ENCODE data around the gene HAPLN1.

Gene HAPLN1

DNA sequence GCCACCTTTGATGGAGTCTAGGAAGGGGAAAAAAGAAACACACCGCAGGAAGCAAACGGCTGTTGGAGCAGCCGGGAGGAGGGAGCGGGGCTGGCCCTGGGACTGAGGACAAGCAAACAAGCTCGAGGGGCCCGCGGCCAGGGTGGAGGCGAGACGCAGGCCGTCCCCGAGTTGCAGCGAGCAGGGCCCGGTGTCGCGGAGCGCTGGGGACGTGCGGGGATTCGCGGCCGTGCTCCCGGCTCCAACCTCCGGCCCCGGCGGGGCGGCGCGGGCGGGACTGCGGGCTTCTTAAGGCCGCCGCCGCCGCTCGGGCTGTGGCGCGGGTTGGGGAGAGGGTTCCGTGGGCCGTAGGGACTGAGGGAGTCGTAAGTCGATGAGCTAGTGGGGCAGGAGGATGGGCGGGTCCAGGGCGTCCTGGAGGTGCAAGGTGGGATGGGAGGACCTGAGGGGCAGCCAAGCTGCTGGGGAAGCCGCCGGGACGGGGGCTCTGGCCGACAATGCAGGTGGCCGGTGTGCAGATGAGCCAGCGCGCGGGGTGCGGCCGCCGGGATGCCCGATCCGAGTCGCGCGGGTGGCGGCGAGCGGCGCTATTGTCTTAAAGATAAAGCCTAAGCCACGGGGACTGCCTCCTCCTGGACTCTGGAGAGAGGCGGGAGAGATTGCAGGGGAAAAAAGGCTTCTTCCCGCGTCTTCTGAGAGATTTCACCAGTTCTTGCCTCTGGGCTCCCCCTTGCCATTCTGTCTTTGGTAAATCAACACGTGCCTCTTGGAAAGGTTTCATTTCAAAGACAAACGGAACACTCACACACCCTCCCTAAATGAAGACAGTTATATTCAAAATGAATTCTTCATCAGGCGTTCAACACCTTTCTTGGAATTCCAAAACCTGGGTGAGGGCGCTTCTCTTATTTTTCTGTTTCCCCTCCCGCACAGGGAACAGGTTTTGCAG, 1.6 kb upstream of the HAPLN1 start (continued):
- TF ChIP-seq ZNF274 (IDR thresholded peaks at IDR 0.05; ENCODE audit: low read length) (no peak), ZNF274 (tag by site-specific recombination; IDR thresholded peaks at IDR 0.05; ENCODE audit: borderline replicate concordance) (no peak), SP2 (tag by site-specific recombination; IDR thresholded peaks at IDR 0.05) (peak; percentile 25), GLI4 (tag by site-specific recombination; IDR thresholded peaks at IDR 0.05) (no peak), ZNF211 (tag by site-specific recombination; IDR thresholded peaks at IDR 0.05; ENCODE audit: low read depth) (no peak), ZNF302 (tag by site-specific recombination; IDR thresholded peaks at IDR 0.05; ENCODE audit: low read depth) (no peak), ZNF596 (tag by site-specific recombination; IDR thresholded peaks at IDR 0.05) (no peak), ZNF19 (tag by site-specific recombination; IDR thresholded peaks at IDR 0.05; ENCODE audit: low read depth) (no peak), ZNF140 (tag by site-specific recombination; IDR thresholded peaks at IDR 0.05) (no peak), FEZF1 (tag by site-specific recombination; IDR thresholded peaks at IDR 0.05) (no peak), ZNF311 (tag by site-specific recombination; IDR thresholded peaks at IDR 0.05; ENCODE audit: borderline replicate concordance) (no peak), ZBTB17 (tag by site-specific recombination; IDR thresholded peaks at IDR 0.05) (peak; percentile 87), ZNF529 (tag by site-specific recombination; IDR thresholded peaks at IDR 0.05; ENCODE audit: insufficient replicate concordance) (no peak), ZNF341 (tag by site-specific recombination; IDR thresholded peaks at IDR 0.05; ENCODE audit: low read depth) (peak; percentile 92), ZNF629 (tag by site-specific recombination; IDR thresholded peaks at IDR 0.05) (peak; percentile 35; the same call in 1 of the 2 replicates), ZNF549 (tag by site-specific recombination; IDR thresholded peaks at IDR 0.05) (no peak), ZNF366 (tag by site-specific recombination; conservative IDR thresholded peaks at IDR 0.05) (peak; percentile 55; the same call in 1 of the 2 replicates), ZNF501 (tag by site-specific recombination; IDR thresholded peaks at IDR 0.05) (peak; percentile 80), OVOL3 (tag by site-specific recombination; IDR thresholded peaks at IDR 0.05) (no peak), ZNF664 (tag by site-specific recombination; IDR thresholded peaks at IDR 0.05) (no peak), ZBTB8A (tag by site-specific recombination; IDR thresholded peaks at IDR 0.05) (peak; percentile 29; the same call in 1 of the 2 replicates), ZNF10 (tag by site-specific recombination; IDR thresholded peaks at IDR 0.05) (no peak)
- TF ChIP-seq, protein P1, sequence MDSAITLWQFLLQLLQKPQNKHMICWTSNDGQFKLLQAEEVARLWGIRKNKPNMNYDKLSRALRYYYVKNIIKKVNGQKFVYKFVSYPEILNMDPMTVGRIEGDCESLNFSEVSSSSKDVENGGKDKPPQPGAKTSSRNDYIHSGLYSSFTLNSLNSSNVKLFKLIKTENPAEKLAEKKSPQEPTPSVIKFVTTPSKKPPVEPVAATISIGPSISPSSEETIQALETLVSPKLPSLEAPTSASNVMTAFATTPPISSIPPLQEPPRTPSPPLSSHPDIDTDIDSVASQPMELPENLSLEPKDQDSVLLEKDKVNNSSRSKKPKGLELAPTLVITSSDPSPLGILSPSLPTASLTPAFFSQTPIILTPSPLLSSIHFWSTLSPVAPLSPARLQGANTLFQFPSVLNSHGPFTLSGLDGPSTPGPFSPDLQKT (IDR thresholded peaks at IDR 0.05; ENCODE audit: borderline replicate concordance, low read depth, low read length): no peak
- TF ChIP-seq, protein P2, sequence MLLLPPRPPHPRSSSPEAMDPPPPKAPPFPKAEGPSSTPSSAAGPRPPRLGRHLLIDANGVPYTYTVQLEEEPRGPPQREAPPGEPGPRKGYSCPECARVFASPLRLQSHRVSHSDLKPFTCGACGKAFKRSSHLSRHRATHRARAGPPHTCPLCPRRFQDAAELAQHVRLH (tag by site-specific recombination; IDR thresholded peaks at IDR 0.05): 0 out of 2 replicates have a peak, but pooled peaks have one; percentile 26
- TF ChIP-seq, protein P3, sequence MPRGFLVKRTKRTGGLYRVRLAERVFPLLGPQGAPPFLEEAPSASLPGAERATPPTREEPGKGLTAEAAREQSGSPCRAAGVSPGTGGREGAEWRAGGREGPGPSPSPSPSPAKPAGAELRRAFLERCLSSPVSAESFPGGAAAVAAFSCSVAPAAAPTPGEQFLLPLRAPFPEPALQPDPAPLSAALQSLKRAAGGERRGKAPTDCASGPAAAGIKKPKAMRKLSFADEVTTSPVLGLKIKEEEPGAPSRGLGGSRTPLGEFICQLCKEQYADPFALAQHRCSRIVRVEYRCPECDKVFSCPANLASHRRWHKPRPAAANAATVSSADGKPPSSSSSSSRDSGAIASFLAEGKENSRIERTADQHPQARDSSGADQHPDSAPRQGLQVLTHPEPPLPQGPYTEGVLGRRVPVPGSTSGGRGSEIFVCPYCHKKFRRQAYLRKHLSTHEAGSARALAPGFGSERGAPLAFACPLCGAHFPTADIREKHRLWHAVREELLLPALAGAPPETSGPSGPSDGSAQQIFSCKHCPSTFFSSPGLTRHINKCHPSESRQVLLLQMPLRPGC (tag by site-specific recombination; IDR thresholded peaks at IDR 0.05): no peak
- TF ChIP-seq, protein P4, sequence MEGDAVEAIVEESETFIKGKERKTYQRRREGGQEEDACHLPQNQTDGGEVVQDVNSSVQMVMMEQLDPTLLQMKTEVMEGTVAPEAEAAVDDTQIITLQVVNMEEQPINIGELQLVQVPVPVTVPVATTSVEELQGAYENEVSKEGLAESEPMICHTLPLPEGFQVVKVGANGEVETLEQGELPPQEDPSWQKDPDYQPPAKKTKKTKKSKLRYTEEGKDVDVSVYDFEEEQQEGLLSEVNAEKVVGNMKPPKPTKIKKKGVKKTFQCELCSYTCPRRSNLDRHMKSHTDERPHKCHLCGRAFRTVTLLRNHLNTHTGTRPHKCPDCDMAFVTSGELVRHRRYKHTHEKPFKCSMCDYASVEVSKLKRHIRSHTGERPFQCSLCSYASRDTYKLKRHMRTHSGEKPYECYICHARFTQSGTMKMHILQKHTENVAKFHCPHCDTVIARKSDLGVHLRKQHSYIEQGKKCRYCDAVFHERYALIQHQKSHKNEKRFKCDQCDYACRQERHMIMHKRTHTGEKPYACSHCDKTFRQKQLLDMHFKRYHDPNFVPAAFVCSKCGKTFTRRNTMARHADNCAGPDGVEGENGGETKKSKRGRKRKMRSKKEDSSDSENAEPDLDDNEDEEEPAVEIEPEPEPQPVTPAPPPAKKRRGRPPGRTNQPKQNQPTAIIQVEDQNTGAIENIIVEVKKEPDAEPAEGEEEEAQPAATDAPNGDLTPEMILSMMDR (tag by site-specific recombination; IDR thresholded peaks at IDR 0.05): peak; percentile 96
- TF ChIP-seq, protein P5, sequence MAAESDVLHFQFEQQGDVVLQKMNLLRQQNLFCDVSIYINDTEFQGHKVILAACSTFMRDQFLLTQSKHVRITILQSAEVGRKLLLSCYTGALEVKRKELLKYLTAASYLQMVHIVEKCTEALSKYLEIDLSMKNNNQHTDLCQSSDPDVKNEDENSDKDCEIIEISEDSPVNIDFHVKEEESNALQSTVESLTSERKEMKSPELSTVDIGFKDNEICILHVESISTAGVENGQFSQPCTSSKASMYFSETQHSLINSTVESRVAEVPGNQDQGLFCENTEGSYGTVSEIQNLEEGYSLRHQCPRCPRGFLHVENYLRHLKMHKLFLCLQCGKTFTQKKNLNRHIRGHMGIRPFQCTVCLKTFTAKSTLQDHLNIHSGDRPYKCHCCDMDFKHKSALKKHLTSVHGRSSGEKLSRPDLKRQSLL (tag by site-specific recombination; IDR thresholded peaks at IDR 0.05): no peak
- TF ChIP-seq, protein P6, sequence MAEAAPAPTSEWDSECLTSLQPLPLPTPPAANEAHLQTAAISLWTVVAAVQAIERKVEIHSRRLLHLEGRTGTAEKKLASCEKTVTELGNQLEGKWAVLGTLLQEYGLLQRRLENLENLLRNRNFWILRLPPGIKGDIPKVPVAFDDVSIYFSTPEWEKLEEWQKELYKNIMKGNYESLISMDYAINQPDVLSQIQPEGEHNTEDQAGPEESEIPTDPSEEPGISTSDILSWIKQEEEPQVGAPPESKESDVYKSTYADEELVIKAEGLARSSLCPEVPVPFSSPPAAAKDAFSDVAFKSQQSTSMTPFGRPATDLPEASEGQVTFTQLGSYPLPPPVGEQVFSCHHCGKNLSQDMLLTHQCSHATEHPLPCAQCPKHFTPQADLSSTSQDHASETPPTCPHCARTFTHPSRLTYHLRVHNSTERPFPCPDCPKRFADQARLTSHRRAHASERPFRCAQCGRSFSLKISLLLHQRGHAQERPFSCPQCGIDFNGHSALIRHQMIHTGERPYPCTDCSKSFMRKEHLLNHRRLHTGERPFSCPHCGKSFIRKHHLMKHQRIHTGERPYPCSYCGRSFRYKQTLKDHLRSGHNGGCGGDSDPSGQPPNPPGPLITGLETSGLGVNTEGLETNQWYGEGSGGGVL (tag by site-specific recombination; IDR thresholded peaks at IDR 0.05): 0 out of 2 replicates have a peak, but pooled peaks have one; percentile 33
- TF ChIP-seq, protein P7, sequence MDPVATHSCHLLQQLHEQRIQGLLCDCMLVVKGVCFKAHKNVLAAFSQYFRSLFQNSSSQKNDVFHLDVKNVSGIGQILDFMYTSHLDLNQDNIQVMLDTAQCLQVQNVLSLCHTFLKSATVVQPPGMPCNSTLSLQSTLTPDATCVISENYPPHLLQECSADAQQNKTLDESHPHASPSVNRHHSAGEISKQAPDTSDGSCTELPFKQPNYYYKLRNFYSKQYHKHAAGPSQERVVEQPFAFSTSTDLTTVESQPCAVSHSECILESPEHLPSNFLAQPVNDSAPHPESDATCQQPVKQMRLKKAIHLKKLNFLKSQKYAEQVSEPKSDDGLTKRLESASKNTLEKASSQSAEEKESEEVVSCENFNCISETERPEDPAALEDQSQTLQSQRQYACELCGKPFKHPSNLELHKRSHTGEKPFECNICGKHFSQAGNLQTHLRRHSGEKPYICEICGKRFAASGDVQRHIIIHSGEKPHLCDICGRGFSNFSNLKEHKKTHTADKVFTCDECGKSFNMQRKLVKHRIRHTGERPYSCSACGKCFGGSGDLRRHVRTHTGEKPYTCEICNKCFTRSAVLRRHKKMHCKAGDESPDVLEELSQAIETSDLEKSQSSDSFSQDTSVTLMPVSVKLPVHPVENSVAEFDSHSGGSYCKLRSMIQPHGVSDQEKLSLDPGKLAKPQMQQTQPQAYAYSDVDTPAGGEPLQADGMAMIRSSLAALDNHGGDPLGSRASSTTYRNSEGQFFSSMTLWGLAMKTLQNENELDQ (tag by site-specific recombination; IDR thresholded peaks at IDR 0.05; ENCODE audit: low read depth): no peak

Measured in HEK293 (cell line).